GM19023 (cell line): ENCODE data around the gene ZNF263.
"Not testable (repeated sequence)": the region's sequence is repeated elsewhere in the genome, so short reads cannot be mapped to it uniquely, and the experiment has no call there.

Experiments used
- ATAC-seq: cut with Tn5 transposase; IDR thresholded peaks from one replicate; pipeline ENCODE4 v1.9.1; 2021; ENCODE audit warnings: mild to moderate bottlenecking, moderate library complexity; ENCODE audit not compliant: unreplicated experiment

The ZNF263 gene

DNA sequence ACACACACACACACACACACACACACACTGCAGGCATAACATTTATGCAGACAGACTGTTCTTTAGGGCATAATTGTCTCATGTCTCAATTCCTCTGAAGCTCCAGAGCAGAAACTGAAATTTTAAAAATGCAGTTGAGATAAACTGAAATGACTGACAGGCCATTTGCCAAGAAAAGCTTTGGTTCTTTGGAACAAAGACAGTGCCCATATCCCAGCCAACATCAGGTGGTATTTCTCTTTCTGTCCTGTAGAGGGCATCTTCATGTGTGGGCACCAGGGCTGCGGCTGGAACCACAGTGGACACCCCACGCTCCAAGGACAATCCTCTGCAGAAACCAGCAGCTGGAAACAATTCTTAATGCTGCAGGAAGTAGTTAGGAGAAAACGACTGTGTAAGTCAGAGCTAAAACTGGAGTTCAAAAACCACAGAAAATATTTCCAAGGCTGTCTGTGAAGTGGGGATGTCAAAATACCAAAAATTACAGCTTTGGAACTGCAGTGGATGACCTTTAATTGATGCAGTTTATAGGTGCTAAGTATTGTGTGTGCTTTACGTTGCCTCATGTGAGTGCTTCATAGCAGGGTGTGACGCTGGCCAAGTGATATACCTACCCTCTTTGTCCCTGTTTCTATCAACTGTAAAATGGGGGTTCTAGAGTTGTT, 16.3 kb upstream of the ZNF263 start:
- ATAC-seq: no peak

GRCh38 chr16:3268294-3268693, 15.0 kb upstream of the ZNF263 start:
- ATAC-seq: no peak

DNA sequence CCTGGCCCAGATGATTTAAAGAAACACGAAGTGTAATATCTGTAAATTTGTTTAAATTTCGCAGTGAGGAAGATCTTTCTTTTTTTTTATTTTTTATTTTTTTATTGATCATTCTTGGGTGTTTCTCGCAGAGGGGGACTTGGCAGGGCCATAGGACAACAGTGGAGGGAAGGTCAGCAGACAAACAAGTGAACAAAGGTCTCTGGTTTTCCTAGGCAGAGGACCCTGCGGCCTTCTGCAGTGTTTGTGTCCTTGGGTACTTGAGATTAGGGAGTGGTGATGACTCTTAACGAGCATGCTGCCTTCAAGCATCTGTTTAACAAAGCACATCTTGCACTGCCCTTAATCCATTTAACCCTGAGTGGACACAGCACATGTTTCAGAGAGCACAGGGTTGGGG, 12.6 kb upstream of the ZNF263 start:
- ATAC-seq: not testable (repeated sequence)

- not testable (repeated sequence) for ATAC-seq
Observed at GRCh38 chr16:3271281-3271680, 12.0 kb upstream of the ZNF263 start.

- ATAC-seq: no peak
Observed at GRCh38 chr16:3274490-3274889, 8.8 kb upstream of the ZNF263 start.

DNA sequence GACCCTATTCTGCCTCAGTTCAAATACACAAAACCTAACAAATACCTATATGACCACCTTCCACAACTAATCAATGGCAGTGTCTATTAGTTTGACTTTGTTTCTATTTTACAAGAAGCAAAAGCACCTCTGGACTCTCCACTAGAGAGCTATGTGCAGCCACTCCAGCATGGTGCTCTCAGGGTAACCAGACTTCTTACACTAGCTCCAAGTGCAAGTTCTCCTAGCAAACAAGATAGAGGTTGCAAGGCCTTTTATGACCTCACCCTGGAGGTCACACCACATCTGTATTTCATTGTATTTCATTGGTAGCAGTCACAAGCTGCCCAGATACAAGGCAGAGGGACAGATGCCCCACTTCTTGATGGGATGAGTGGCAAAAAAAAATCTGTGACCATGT, 8.3 kb upstream of the ZNF263 start:
- ATAC-seq: no peak

GRCh38 chr16:3276679-3277078, 6.6 kb upstream of the ZNF263 start:
- no peak for ATAC-seq

DNA sequence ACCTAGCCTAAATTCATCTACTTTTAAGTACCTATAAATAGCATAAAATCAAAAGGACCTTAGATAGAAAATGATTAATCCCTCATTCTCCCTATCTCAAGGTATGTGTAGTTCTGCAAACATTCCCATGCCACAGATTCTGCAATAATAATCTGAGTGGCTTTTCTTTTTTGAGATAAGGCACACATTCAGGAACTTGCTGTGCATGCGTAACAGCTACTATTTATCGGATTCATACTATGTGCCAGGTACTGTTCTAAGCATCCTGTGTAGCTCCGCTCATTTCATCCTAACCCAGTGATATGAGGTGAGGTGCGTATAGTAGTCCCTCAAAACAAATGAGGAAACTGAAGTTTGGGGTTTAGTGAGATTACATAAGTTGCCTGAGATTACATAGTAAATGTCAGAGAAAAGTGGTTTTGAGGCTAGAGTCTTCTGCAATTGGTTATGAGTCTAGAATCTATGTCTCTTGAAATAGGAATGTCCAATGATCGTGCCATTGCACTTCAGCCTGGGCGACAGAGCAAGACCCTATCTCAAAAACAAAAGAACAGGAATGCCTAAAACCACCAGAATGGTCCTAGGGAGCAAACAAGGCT, 2.0 kb upstream of the ZNF263 start:
- no peak for ATAC-seq

DNA sequence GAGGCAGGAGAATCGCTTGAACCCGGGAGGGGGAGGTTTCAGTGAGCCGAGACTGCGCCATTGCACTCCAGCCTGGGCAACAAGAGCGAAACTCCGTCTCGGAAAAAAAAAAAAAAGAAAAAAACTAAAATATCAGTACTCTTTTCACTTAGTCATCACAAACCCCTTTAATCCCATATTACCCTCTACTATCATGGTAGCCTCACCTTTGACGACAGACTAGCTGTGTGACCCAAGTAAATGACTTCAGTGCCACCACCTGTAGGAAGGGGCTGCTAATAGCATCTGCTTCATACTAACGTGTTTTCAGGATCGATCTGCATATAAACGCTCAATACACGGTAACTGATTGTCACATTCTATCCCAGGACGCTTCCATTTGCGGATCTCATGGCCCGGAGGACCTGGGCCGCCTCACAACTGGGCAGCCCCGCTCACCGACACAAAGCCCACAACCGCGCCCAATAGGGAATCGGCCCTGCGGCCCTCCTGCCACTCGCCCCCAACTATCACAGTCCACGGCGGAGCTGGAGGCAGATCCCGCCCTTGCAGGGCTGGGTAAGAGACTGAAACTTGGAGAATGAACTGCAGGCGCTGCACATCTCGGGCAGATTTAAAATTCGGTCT, 1.1 kb upstream of the ZNF263 start:
- ATAC-seq: peak; percentile 33

DNA sequence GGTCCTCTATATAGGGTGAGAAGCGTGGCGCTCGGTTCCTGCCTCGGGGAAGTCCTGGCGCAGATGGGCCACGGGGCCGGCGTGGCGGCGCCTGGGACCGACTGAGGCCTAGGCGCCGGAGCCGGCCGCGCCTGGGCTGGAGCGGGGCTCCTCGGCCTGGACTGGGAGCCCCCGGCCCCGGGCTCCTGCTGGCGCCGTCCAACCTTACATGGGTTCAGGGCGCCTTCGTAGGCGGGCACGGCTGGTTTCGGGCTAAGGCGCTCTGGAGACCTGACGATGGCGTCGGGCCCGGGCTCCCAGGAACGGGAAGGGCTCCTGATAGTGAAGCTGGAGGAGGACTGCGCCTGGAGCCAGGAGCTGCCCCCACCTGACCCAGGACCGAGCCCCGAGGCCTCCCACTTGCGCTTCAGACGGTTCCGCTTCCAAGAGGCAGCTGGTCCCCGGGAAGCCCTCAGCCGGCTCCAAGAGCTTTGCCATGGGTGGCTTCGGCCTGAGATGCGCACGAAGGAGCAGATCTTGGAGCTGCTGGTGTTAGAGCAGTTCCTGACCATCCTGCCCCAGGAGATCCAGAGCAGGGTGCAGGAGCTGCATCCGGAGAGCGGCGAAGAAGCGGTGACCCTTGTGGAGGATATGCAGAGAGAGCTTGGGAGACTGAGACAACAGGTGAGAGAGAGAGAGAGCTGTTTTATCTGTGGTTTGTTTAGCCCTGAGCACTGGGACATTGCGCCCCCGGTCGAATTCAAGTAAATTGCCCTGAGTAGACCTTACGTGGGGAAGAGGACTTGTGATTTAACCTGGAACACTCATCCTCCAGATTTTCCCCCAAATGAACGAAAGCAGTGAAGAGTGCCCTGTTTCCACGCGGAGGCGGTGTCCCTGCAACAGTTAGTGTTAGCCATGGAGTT, 504 bp downstream of the ZNF263 start:
- peak; percentile 12 for ATAC-seq

DNA sequence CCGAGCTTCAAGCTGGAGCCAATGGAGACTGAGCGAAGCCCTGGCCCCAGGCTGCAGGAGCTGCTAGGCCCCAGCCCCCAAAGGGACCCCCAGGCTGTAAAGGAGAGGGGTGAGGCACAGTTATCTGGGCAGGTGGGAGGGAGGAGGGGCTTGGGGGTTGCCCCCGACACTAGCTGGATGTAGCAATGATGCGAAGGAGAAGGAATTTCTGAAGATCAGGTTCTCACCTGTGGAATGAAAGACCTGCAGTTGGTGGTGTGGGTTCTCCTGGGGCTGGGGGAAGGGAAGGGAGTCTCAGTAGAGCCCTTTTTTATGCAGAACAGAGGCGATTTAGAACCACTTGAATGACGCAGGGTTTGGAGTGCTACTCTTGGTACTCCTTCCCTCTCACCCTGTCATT, 1.8 kb downstream of the ZNF263 start:
- ATAC-seq: no peak

DNA sequence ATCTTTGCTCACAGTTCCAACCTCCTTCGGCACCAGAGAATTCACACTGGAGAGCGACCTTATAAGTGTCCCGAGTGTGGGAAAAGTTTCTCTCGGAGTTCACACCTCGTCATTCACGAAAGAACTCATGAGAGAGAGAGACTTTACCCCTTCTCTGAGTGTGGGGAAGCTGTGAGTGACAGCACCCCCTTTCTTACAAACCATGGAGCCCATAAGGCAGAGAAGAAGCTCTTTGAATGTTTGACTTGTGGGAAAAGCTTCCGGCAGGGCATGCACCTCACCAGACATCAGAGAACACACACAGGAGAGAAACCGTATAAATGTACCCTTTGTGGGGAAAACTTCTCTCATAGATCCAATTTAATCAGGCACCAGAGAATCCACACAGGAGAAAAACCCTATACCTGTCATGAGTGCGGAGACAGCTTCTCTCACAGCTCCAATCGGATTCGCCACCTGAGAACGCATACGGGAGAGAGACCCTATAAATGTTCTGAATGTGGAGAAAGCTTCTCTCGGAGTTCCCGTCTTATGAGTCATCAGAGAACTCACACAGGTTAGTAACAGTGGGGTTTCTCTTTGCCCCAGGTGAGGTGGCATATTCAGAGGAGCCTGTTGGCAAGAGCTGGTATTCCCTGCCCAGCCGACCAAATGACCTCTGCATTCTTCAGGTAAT, 6.8 kb downstream of the ZNF263 start:
- ATAC-seq: no peak

- ATAC-seq: no peak
Observed at GRCh38 chr16:3292604-3293003, 9.3 kb downstream of the ZNF263 start.

DNA sequence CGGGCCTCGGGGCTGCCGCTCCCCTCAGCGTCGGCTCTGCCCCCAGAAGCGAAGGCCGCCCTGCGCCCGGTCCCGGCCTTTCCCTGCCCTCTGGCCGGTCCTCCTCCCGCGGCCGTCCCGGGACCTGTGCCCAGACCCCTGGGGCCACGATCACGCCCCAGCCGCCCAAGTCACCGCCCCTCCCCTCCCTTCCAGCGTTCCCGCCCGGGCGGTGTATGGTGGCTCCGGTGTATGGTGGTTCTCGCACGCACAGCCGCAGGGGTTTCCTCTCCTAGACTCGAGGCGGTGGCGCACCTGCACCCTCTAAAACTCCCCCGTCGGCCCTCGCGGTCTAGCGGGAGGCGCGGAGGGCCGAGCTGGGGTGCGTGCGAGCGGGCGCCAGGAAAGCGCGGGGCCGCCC, 11.9 kb downstream of the ZNF263 start:
- no peak for ATAC-seq

DNA sequence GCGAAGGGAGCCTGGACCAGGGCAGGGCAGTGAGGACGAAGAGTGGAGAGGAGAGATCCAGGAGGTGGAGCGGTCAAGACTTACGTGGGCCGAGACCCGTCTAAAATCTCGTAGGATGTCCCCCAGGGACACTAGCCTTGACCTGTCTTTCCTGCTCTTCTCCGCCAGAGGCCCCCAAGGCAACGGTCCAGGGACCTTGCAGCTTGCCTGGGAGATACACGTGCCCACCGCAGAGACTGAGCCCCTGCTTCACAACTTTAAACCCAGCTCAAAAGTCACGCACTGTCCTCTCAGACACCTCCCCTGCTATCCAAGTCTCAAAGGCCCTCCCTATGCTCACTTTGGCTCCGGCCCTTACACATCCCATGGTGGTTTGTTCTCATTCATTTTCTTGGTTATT, 12.5 kb downstream of the ZNF263 start:
- ATAC-seq: no peak

GRCh38 chr16:3304370-3304769, 21.1 kb downstream of the ZNF263 start:
- no peak for ATAC-seq

DNA sequence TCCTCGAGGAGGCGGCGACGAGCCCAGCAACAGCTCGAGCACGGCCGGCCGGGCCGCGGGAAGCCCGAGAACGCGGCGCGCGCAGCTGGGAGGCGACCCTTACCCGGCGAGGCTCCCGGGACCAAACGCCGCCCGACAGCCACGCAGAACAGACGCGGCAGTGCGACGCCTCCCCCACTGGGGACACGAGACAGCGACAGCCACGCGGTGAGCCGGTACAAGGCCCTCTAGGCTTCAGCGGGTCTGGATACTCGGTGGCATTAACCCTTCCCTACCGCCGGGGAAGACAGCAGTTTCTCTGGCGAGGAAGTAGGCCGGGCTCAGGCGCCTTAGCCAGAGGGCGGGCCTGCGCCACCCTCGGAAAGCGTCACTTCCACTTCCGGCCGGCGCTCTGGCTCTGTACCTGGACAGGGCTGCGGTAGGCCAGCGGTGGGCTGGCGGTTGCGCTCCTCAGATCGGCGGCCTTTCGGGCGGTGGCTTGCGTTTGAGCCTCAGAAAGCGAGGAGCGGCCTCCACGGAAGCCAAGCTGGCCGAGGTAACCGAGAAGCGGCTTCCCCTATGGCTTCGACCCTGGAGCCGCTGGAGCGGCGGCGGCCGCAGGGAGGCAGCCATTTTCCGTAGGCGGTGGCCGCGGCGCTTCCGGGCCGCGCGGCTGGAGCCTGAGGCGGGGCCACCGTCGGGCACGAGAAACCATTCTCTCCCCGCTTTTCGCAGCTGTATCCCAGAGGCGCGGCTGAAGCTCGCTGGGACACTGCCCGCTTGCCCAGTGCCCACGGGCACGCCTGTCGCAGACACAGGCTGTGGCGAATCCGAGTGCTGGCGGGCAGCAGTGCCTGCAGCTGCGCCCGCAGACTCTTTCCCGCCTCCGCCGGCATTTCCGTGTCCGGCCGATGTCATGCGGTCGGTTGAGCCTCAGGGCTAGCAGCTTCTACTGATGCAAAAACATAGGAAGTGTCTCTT, 22.1 kb downstream of the ZNF263 start, which contains the start of the genes TIGD7 and ZNF75A:
Gene TIGD7 (minus strand): TSS at position 322 of the 960 bp plus-strand sequence. CDS start 4,816 bp downstream, outside the sequence.
Gene ZNF75A (plus strand): TSS at position 389 of the 960 bp plus-strand sequence. CDS start 2,932 bp downstream, outside the sequence.
- peak; percentile 93 for ATAC-seq

DNA sequence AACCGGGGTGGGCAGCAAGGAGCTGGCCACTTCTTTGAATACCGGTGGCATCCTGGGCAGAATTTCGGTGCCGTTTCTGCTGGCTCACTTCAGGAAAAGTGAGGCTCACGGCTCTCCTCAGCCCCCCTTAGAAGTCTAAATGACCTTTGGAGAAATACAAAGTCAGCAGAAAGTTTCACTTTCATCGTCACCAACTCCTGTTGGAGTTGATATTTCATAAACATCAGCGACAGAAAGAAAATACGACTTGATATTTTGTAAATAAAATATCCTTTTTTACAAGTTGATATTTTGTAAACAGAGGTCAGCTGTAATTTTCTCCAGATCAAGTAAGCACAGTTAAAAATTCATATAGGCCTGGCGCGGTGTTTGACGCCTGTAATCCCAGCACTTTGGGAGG, 22.8 kb downstream of the ZNF263 start:
- no peak for ATAC-seq

DNA sequence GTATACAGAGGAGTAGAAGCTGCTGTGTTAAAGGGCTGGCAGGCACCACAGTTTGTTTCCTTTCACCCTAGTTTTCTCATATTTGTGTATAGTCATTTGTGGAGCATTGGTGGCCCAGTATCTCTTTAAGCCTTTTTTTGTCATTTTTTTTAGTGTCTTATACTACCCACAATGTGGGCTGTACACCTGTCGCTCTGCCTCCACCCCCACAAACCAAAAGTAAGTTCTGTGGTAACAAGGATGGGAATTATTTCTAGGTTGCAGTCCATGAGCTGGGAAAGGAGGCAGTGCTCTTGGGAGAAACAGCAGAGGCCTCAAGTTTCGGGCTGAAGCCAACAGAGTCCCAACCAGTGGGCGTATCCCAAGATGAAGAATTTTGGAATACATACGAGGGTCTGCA, 28.2 kb downstream of the ZNF263 start:
- ATAC-seq: no peak
